ENCODE results near the gene OTUD7B.
"Not testable (repeated sequence)": the region's sequence is repeated elsewhere in the genome, so short reads cannot be mapped to it uniquely, and the experiment has no call there.

Gene OTUD7B

GRCh38 chr1:150010393-150011115, at the start of gene OTUD7B:
Gene OTUD7B (minus strand): TSS chr1:150010726. CDS start chr1:149977510, 33,216 bp downstream.
- peak; percentile 88 for DNase-seq (ENCODE audit: low spot score)

- no peak for DNase-seq (ENCODE audit: low spot score)
These were observed 49.7 kb upstream of the OTUD7B start for GRCh38 chr1:150060260-150060659.

GRCh38 chr1:150056407-150056806, 45.9 kb upstream of the OTUD7B start:
- no peak for DNase-seq (ENCODE audit: low spot score)

- not testable (repeated sequence) for DNase-seq (ENCODE audit: low spot score)
These were observed 45.0 kb upstream of the OTUD7B start for GRCh38 chr1:150055507-150055906.

GRCh38 chr1:150053926-150054325, 43.4 kb upstream of the OTUD7B start:
- no peak for DNase-seq (ENCODE audit: low spot score)

GRCh38 chr1:150051905-150052412, 41.4 kb upstream of the OTUD7B start:
- not testable (repeated sequence) for DNase-seq (ENCODE audit: low spot score)

GRCh38 chr1:150051089-150051373, 40.5 kb upstream of the OTUD7B start:
- no peak for DNase-seq (ENCODE audit: low spot score)

GRCh38 chr1:150049926-150050325, 39.4 kb upstream of the OTUD7B start:
- DNase-seq (ENCODE audit: low spot score), result no peak

- DNase-seq (ENCODE audit: low spot score), result no peak
These were observed 23.8 kb upstream of the OTUD7B start for GRCh38 chr1:150034336-150034735.

- no peak for DNase-seq (ENCODE audit: low spot score)
These were observed 17.8 kb upstream of the OTUD7B start for GRCh38 chr1:150028322-150028721.

- no peak for DNase-seq (ENCODE audit: low spot score)
These were observed 13.6 kb upstream of the OTUD7B start for GRCh38 chr1:150024156-150024555.

- DNase-seq (ENCODE audit: low spot score), result no peak
These were observed 11.8 kb upstream of the OTUD7B start for GRCh38 chr1:150022357-150022756.

- no peak for DNase-seq (ENCODE audit: low spot score)
These were observed 10.7 kb upstream of the OTUD7B start for GRCh38 chr1:150021191-150021694.

- no peak for DNase-seq (ENCODE audit: low spot score)
These were observed 10.2 kb upstream of the OTUD7B start for GRCh38 chr1:150020711-150021110.

- DNase-seq (ENCODE audit: low spot score), result no peak
These were observed 7.6 kb upstream of the OTUD7B start for GRCh38 chr1:150018165-150018564.

- DNase-seq (ENCODE audit: low spot score), result no peak
These were observed 6.8 kb upstream of the OTUD7B start for GRCh38 chr1:150017206-150017750.

- DNase-seq (ENCODE audit: low spot score), result no peak
These were observed 5.2 kb upstream of the OTUD7B start for GRCh38 chr1:150015651-150016131.

- DNase-seq (ENCODE audit: low spot score), result no peak
These were observed 2.1 kb upstream of the OTUD7B start for GRCh38 chr1:150012611-150013010.

GRCh38 chr1:150009604-150010392, 728 bp downstream of the OTUD7B start:
- DNase-seq (ENCODE audit: low spot score), result peak; percentile 66

- no peak for DNase-seq (ENCODE audit: low spot score)
These were observed 1.8 kb downstream of the OTUD7B start for GRCh38 chr1:150008699-150009098.

GRCh38 chr1:150006881-150007421, 3.6 kb downstream of the OTUD7B start:
- no peak for DNase-seq (ENCODE audit: low spot score)

- no peak for DNase-seq (ENCODE audit: low spot score)
These were observed 4.9 kb downstream of the OTUD7B start for GRCh38 chr1:150005606-150006005.
